Endothelial cell of umbilical vein (primary cell): ENCODE results near the gene APIP. TPM values are rescaled to one million over a fixed set of nuclear protein-coding genes. Genes with fewer than 3 reads are reported as not detected.

Experiments used
- BruUV-seq: library from RNA; stranded (reverse); fragments of 400-500 nt; replicated peaks from 2 replicates; lab custom pipeline; 2021; lab: Mats Ljungman, UMichigan
- CTCF ChIA-PET: fragments of 300-600, 350-600 bp; sonication (Branson Sonifier 250); formaldehyde crosslinking; loops from one replicate; lab custom pipeline; 2021; ENCODE audit warnings: antibody characterized with exemption, inconsistent platforms; lab: Charles Lee
- POLR2A ChIA-PET: fragments of 300-600, 350-600 bp; sonication (Branson Sonifier 250); formaldehyde crosslinking; loops from one replicate; lab custom pipeline; 2021; ENCODE audit warnings: antibody characterized with exemption, inconsistent platforms; lab: Charles Lee
- DNase-seq: peaks from one replicate; pipeline ENCODE4 v3.0.0-alpha.2; 2011; ENCODE audit warnings: low read depth, low spot score
- FAIRE-seq: peaks from 2 replicates; lab custom pipeline; 2011; peaks lifted over from hg19 to GRCh38; lab: Jason Lieb, UNC
- H2AFZ ChIP-seq: 2 replicates; pipeline ENCODE4 v1.6.0; 2012; ENCODE audit warnings: low read depth, low read length, control low read depth, inconsistent platforms
- H3K27ac ChIP-seq: 2 replicates; pipeline ENCODE4 v1.5.1; 2011; ENCODE audit warnings: low read depth, mild to moderate bottlenecking, control low read depth, low read length, moderate library complexity; ENCODE audit not compliant: insufficient read depth
- H3K27me3 ChIP-seq, 2 experiments: 2 replicates each; pipeline versions ENCODE4 v1.6.0 to v1.6.1; 2011; ENCODE audit warnings: low read length in 2 of 2, mixed read lengths in 1 of 2; ENCODE audit not compliant: control insufficient read depth in 2 of 2, insufficient read depth in 2 of 2
- H3K36me3 ChIP-seq, 2 experiments: 2 replicates in 1 of 2; 3 replicates in 1 of 2; pipeline ENCODE4 v1.5.1; 2011; ENCODE audit warnings: low read length in 2 of 2, mild to moderate bottlenecking in 1 of 2, moderate library complexity in 1 of 2; ENCODE audit not compliant: control insufficient read depth in 2 of 2, insufficient read depth in 2 of 2; ENCODE audit errors: extremely low read depth in 1 of 2
- H3K4me1 ChIP-seq: 3 replicates; pipeline ENCODE4 v1.5.1; 2011; ENCODE audit warnings: mild to moderate bottlenecking, low read length; ENCODE audit not compliant: control insufficient read depth, insufficient read depth; ENCODE audit errors: extremely low read depth
- H3K4me2 ChIP-seq: 2 replicates; pipeline ENCODE4 v1.6.1; 2011; ENCODE audit warnings: low read length, control low read depth, mixed read lengths; ENCODE audit not compliant: insufficient read depth
- H3K4me3 ChIP-seq, 3 experiments: fragments of 200-600 bp in 1 of 3; sonication (generic), shearing (Covaris generic) in 1 of 3; replicated peaks in 1 of 3; 2 replicates each; pipeline ENCODE4 v1.5.1; 2011 to 2016; ENCODE audit warnings: control low read depth in 3 of 3, low read length in 3 of 3, mild to moderate bottlenecking in 2 of 3, inconsistent platforms in 1 of 3, low read depth in 1 of 3, moderate library complexity in 1 of 3; ENCODE audit not compliant: insufficient read depth in 1 of 3
- H3K79me2 ChIP-seq: 2 replicates; pipeline ENCODE4 v1.6.0; 2012; ENCODE audit warnings: low read length, inconsistent platforms; ENCODE audit not compliant: control insufficient read depth, insufficient read depth
- H3K9ac ChIP-seq: replicated peaks from 2 replicates; pipeline ENCODE3; 2011; ENCODE audit warnings: low read length, control low read depth; ENCODE audit not compliant: insufficient read depth; ENCODE audit errors: extremely low read depth
- H3K9me1 ChIP-seq: replicated peaks from 3 replicates; pipeline ENCODE4 v1.6.0; 2011; ENCODE audit warnings: mild to moderate bottlenecking, low read length; ENCODE audit not compliant: control insufficient read depth, insufficient read depth; ENCODE audit errors: extremely low read depth
- H3K9me3 ChIP-seq: replicated peaks from 2 replicates; pipeline ENCODE4 v1.5.1; 2012; ENCODE audit warnings: low read length, inconsistent platforms; ENCODE audit not compliant: control insufficient read depth, insufficient read depth
- H4K20me1 ChIP-seq: replicated peaks from 2 replicates; pipeline ENCODE3; 2011; ENCODE audit warnings: mild to moderate bottlenecking, low read length; ENCODE audit not compliant: control insufficient read depth, insufficient read depth; ENCODE audit errors: extremely low read depth
- CTCF ChIP-seq, 2 donors: IDR thresholded peaks; 1 replicate in 1 of 2; 2 replicates in 1 of 2; pipeline ENCODE4 v1.5.1; 2011; ENCODE audit warnings: low read length in 2 of 2, mild to moderate bottlenecking in 2 of 2, moderate library complexity in 2 of 2, control low read depth in 1 of 2, inconsistent platforms in 1 of 2, low read depth in 1 of 2; ENCODE audit not compliant: insufficient read depth in 1 of 2; ENCODE audit errors: extremely low read depth in 1 of 2
- EZH2 ChIP-seq: IDR thresholded peaks from 2 replicates; pipeline ENCODE4 v1.6.1; 2012; ENCODE audit warnings: borderline replicate concordance, low read depth, mild to moderate bottlenecking, moderate library complexity, low read length, inconsistent platforms; ENCODE audit not compliant: severe bottlenecking
- FOS ChIP-seq: IDR thresholded peaks from 2 replicates; pipeline ENCODE4 v1.6.1; 2011; ENCODE audit warnings: mild to moderate bottlenecking, low read length, moderate library complexity, borderline replicate concordance; ENCODE audit not compliant: insufficient read depth
- GATA2 ChIP-seq: IDR thresholded peaks from 2 replicates; pipeline ENCODE4 v1.7.0; 2011; ENCODE audit warnings: low read depth, mild to moderate bottlenecking, moderate library complexity, mixed read lengths, low read length; ENCODE audit not compliant: insufficient read length, insufficient read depth
- JUN ChIP-seq: IDR thresholded peaks from 2 replicates; pipeline ENCODE4 v1.6.1; 2011; ENCODE audit warnings: borderline replicate concordance, low read depth; ENCODE audit not compliant: insufficient read length, insufficient read depth
- POLR2A ChIP-seq: IDR thresholded peaks from 2 replicates; pipeline ENCODE4 v1.6.1; 2012; ENCODE audit warnings: low read depth, mild to moderate bottlenecking, control low read depth, low read length
- dilution Hi-C: fragments of 300-500 bp; cut with MboI; formaldehyde crosslinking; loops from one replicate; pipeline ENCODE4 v1.15.0; 2019; ENCODE audit warnings: low sequenced_read_pairs; ENCODE audit not compliant: extremely low pct_ligation_motif_present
- intact Hi-C: fragments of 100-400 bp; cut with micrococcal nuclease; formaldehyde crosslinking; loops from one replicate; pipeline ENCODE4 v1.10.0; 2022
- polyA plus RNA-seq, 4 experiments: library from polyadenylated mRNA; depleted of rRNA in 3 of 4; stranded (reverse) in 3 of 4; unstranded in 1 of 4; fragments of >200 nt; gene quantifications; 2 replicates each; pipeline versions ENCODE4 v1.2.1 to v1.2.3, GENCODE V29; 2011 to 2012; ENCODE audit warnings: missing spikeins in 1 of 4
- total RNA-seq: library from RNA; stranded (reverse); gene quantifications from 2 replicates; pipeline ENCODE4 v1.2.3, GENCODE V29; 2021

APIP gene
- total and polyA plus RNA-seq, 2 donors (not counting 3 experiments of a cell fraction or from before 2014, with no cell fraction given) = 10.0 to 26.9 TPM

- H3K27ac ChIP-seq = no peak overlapping the region
- ChIA-PET CTCF (interaction anchor here (0.9 to 4.9 kb wide), 3 partner anchors 9 to 464 kb away, joined by 3 to 124 read pairs (median 10); partner anchors contain the start of gene CD44), POLR2A (no interaction called here)
- H3K36me3 ChIP-seq = peaks cover 0 to 3% of the 10 kb centered on the region in 2 experiments
- peaks cover 23% of the 10 kb centered on the region for H3K79me2 ChIP-seq
- BruUV-seq = no TSS peak
- intact Hi-C loops (loop anchor here (5.0 to 10.0 kb wide), 4 partner anchors 69 to 1336 kb away; no protein-coding TSS in a partner anchor), dilution Hi-C loops (no loop called here)
- H3K4me3 ChIP-seq = no peak overlapping the region
- no peaks in the 10 kb centered on the region for H4K20me1 ChIP-seq
- peaks cover 5% of the 10 kb centered on the region for H3K4me1 ChIP-seq
- H3K9me3 ChIP-seq = no peaks in the 10 kb centered on the region
- H3K9me1 ChIP-seq = no peaks in the 10 kb centered on the region
- no peaks in the 10 kb centered on the region for H3K27me3 ChIP-seq
- H3K9ac ChIP-seq = no peak overlapping the region
- FAIRE-seq (no peak), DNase-seq (no peak)
- H3K4me2 ChIP-seq = no peak overlapping the region
- H2AFZ ChIP-seq = no peak overlapping the region
- TF ChIP-seq GATA2 (no peak), CTCF (IDR thresholded peaks at IDR 0.05; ENCODE audit: extremely low read depth in 1 of 2, insufficient read depth in 1 of 2, low read depth in 1 of 2, low read length in 2 of 2) (no peak), FOS (no peak), POLR2A (no peak)
Observed at GRCh38 chr11:34928268-34928959, 12.2 kb upstream of the APIP start.

- H3K27ac ChIP-seq = no peak overlapping the region
Observed at GRCh38 chr11:34926831-34927132, 10.6 kb upstream of the APIP start.

More at GRCh38 chr11:34926831-34927132, 10.6 kb upstream of the APIP start:
- ChIA-PET CTCF (interaction anchor here (0.7 to 4.9 kb wide), 47 partner anchors 10 to 558 kb away, joined by 3 to 124 read pairs (median 5); partner anchors contain the start of genes APIP, CD44 and PDHX), POLR2A (no interaction called here)
- Histone ChIP-seq H3K9ac (no peak overlapping the region), H4K20me1 (no peaks in the 10 kb centered on the region), H3K36me3 (no peaks in the 10 kb centered on the region), H3K4me3 (no peak overlapping the region), H3K9me3 (no peaks in the 10 kb centered on the region), H3K27me3 (no peaks in the 10 kb centered on the region), H3K4me1 (peaks cover 5% of the 10 kb centered on the region), H2AFZ (no peak overlapping the region), H3K4me2 (no peak overlapping the region), H3K79me2 (peaks cover 31% of the 10 kb centered on the region), H3K9me1 (no peaks in the 10 kb centered on the region)
- DNase-seq = no peak
- no TSS peak for BruUV-seq
- dilution Hi-C loops = no loop called here
- no peak for FAIRE-seq
- intact Hi-C loops = loop anchor here (1.0 to 10.0 kb wide), 7 partner anchors 71 to 1338 kb away; no protein-coding TSS in a partner anchor
- TF ChIP-seq EZH2 (no peak), JUN (no peak), CTCF (IDR thresholded peaks at IDR 0.05; ENCODE audit: extremely low read depth in 1 of 2, insufficient read depth in 1 of 2, low read depth in 1 of 2, low read length in 2 of 2) (no peak)
